Transverse colon (tissue), 4 donors: ENCODE measurements around the gene DRG2.

Source experiments
- CTCF ChIP-seq, 5 experiments: fragments of 200-600 bp in 3 of 5; fragments of 450-650 bp in 2 of 5; sonication (generic) in 3 of 5; IDR thresholded peaks; 1 replicate in 2 of 5; 2 replicates in 3 of 5; pipeline ENCODE4 v1.5.1; 2016 to 2017; ENCODE audit warnings: antibody characterized with exemption in 5 of 5, inconsistent platforms in 3 of 5, mild to moderate bottlenecking in 2 of 5, moderate library complexity in 1 of 5
- POLR2A ChIP-seq: fragments of 450-650 bp; IDR thresholded peaks from one replicate; pipeline ENCODE4 v1.6.1; 2016; ENCODE audit warnings: antibody characterized with exemption, mild to moderate bottlenecking, moderate library complexity
- POLR2AphosphoS5 ChIP-seq, 3 donors: sonication (generic); formaldehyde crosslinking; IDR thresholded peaks; one replicate each; pipeline ENCODE4 v1.6.1; 2016; ENCODE audit warnings: antibody characterized with exemption in 3 of 3

DNA sequence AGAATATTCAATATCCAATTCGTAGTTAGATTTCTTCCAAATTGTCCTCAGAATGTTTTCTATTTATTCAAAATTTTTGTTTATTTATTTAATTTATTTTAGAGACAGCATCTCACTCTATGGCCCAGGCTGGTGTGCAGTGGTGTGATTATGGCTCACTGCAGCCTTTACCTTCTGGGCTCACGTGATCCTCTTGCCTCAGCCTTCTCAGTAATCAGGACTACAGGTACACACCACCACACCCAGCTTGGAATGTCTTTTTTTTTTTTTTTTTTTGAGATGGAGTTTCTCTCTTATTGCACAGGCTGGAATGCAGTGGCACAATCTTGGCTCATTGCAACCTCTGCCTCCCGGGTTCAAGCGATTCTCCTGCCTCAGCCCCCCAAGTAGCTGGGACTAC lies 3.5 kb upstream of the DRG2 start:
- no peak for TF ChIP-seq CTCF (IDR thresholded peaks at IDR 0.05)
- no peak for TF ChIP-seq POLR2A
- TF ChIP-seq POLR2AphosphoS5 (IDR thresholded peaks at IDR 0.05) = no peak
